AG10803 (cell line): ENCODE measurements around the gene PCDH12.

ENCODE experiments used
- DNase-seq: peaks from one replicate; pipeline ENCODE4 v3.0.0; 2010; ENCODE audit warnings: low read depth
- H3K4me3 ChIP-seq: 2 replicates; pipeline ENCODE4 v1.5.1; 2011; ENCODE audit warnings: mild to moderate bottlenecking, low read length, control low read depth
- TF ChIP-seq, protein P1 (sequence below): conservative IDR thresholded peaks from 2 replicates; pipeline ENCODE4 v1.5.1; 2011; ENCODE audit warnings: mild to moderate bottlenecking, low read length, control low read depth, inconsistent platforms

PCDH12 gene

DNA sequence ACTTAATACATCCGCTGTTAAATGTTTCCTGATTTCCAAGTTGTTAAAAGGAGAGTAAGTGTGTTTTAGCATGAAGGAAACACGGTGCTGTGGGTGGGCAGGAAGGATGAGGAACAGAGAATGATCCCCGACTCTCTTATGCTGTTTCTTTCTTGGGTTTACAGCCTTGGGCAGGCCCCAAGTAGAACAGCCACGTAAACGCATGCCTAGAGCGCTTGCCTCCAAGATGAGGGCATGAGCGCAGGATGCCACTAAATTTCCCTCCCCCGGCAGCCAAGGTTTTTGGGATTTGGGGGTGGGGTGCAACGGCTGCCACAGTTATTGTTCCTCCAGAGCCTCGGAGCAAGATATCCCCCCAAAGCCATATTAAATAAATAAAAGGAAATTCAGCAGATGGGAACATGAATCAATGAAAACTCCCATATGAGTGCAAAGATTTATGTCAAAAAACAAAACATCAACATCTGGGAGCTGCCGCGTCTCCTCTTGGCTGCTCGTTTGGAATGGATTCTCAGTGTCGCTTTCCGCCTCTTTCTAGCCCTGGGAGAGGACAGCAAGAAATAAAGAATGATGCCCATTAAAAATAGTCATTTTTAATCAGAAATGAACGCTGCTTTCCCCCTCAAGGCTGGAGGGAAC is 44.3 kb downstream of the PCDH12 start:
- peak overlapping the region; percentile 40 for H3K4me3 ChIP-seq
- TF ChIP-seq, protein P1, sequence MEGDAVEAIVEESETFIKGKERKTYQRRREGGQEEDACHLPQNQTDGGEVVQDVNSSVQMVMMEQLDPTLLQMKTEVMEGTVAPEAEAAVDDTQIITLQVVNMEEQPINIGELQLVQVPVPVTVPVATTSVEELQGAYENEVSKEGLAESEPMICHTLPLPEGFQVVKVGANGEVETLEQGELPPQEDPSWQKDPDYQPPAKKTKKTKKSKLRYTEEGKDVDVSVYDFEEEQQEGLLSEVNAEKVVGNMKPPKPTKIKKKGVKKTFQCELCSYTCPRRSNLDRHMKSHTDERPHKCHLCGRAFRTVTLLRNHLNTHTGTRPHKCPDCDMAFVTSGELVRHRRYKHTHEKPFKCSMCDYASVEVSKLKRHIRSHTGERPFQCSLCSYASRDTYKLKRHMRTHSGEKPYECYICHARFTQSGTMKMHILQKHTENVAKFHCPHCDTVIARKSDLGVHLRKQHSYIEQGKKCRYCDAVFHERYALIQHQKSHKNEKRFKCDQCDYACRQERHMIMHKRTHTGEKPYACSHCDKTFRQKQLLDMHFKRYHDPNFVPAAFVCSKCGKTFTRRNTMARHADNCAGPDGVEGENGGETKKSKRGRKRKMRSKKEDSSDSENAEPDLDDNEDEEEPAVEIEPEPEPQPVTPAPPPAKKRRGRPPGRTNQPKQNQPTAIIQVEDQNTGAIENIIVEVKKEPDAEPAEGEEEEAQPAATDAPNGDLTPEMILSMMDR, result no peak
- no peak for DNase-seq

DNA sequence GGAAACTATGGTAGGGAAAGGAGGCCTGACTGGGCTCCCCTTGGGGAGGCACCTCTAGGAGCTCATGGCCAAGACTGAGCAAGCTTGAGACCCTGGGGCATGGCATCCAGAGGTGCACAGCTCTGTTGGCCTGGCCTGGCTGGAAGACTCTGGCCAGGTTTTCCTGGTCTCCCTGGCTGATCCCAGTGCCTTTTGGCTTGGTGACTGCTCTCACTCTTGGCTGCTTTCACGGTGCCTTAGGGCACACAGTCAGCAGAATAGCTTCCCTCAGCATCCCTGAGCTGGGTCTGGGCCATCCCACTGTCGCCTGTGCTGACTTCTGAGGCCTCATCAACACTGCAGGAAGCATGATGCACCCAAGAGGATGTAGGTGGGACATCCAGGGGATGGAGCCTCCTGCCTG is 47.7 kb downstream of the PCDH12 start:
- TF ChIP-seq, protein P1, result no peak
- H3K4me3 ChIP-seq, result no peak overlapping the region
- no peak for DNase-seq

DNA sequence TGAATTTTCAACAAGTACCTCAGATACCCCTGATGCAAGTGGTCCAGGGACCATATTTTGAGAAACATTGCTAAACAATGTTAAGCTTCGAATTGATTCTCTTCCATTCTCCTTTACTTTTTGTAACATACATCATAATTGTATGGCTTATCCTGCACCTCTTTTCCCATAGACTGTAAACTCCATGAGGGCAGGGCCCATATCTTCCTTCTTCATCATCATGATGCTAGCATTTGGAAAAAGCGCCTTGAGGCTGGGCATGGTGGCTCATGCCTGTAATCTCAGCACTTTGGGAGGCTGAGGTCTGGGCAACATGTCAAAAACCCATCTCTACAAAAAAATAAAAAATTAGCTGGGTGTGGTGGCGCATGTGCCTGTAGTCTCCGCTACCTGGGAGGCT is 48.8 kb downstream of the PCDH12 start:
- DNase-seq, result no peak
- TF ChIP-seq, protein P1, result no peak
- no peak overlapping the region for H3K4me3 ChIP-seq

DNA sequence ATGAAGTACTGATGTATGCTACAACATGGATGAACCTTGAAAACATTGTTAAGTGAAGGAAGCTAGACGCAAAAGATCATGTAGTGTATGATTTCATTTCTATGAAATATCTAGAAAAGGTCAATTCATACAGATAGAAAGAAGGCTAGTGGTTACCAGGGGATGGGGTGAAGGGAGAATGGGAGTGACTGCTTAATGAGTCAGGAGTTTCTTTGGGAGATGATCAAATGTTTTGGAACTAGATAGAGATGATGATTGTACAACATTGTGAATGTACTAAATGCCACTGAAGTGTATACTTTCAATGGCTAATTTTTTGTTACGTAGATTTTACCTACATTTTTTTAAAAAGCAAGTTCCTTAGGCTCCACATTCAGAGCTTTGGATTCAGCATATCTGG is 49.2 kb downstream of the PCDH12 start:
- no peak overlapping the region for H3K4me3 ChIP-seq
- no peak for DNase-seq
- TF ChIP-seq, protein P1, result no peak

DNA sequence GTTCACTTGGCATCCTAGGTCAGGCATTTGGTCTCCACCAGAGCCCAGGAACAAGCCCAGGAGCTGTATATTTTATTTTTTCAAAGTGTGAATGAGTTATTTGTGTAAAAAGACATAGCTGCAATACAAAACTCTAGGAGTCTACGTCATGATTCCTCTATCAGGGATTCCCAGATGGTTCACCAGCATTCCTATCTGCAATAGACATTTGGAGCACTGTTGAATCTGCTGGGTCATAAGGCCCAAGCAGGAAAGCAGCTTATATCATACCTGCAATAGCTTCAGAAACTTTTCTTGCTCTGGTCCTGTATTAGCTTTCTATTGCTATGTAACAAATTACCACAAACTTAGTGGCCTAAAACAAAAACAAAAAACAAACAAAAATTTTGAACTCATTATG is 51.0 kb downstream of the PCDH12 start:
- TF ChIP-seq, protein P1, result no peak
- no peak overlapping the region for H3K4me3 ChIP-seq
- DNase-seq, result no peak

DNA sequence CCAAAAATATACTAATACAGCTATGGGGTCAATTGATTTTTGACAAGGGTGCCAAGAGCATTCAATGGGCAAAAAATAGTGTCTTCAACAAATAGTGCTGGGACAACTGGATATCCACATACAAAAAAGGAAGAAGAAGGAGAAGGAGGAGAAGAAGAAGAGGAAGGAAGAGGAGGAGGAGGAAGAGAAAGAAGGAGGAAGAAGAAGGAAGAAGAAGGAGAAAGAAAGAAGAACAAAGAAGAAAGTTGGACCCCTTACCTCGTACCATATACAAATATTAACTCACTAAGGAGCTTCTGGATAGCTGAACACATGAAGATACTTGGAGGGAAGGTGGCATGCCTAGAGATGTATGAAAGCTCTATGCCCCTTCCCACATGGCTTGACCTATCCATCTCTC is 51.5 kb downstream of the PCDH12 start:
- TF ChIP-seq, protein P1, result no peak
- DNase-seq, result no peak
- no peak overlapping the region for H3K4me3 ChIP-seq

DNA sequence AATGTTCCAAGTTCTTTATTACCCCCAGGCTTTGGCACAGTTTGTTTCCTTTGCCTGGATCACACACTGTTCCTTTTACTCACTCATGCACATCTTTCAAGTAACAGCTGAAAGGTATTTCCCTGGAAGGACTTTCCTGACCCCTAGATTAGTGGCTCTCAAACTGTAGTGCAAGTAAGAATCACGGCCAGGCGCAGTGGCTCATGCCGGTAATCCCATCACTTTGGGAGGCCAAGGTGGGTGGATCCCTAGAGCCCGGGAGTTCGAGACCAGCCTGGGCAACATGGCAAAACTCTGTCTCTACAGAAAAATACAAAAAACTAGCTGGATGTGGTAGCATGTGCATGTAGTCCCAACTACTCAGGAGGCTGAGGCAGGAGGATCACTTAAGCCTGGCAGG is 53.5 kb downstream of the PCDH12 start:
- TF ChIP-seq, protein P1, result no peak
- no peak overlapping the region for H3K4me3 ChIP-seq
- DNase-seq, result no peak
